ENCODE measurements around the gene SPRR2B.

The SPRR2B gene

DNA sequence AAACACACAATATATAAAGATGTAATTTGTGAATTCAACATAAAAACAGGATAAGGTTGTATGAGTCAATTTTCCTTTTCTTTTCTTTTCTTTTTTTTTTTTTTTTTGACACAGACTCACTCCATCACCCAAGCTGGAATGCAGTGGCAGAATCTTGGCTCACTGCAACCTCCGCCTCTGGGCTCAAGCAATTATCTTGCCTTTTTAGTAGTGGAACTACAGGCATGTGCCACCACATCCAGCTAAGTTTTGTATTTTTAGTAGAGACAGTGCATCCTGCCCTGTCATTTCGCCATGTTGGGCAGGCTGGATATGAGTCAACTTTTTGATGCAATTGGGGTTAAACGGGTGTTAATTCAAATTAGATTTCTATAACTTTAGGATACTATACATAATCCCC is 10.3 kb upstream of the SPRR2B start:
- no peak overlapping the region for H3K9ac ChIP-seq (ENCODE audit: low read length)
- TF ChIP-seq, protein P1, sequence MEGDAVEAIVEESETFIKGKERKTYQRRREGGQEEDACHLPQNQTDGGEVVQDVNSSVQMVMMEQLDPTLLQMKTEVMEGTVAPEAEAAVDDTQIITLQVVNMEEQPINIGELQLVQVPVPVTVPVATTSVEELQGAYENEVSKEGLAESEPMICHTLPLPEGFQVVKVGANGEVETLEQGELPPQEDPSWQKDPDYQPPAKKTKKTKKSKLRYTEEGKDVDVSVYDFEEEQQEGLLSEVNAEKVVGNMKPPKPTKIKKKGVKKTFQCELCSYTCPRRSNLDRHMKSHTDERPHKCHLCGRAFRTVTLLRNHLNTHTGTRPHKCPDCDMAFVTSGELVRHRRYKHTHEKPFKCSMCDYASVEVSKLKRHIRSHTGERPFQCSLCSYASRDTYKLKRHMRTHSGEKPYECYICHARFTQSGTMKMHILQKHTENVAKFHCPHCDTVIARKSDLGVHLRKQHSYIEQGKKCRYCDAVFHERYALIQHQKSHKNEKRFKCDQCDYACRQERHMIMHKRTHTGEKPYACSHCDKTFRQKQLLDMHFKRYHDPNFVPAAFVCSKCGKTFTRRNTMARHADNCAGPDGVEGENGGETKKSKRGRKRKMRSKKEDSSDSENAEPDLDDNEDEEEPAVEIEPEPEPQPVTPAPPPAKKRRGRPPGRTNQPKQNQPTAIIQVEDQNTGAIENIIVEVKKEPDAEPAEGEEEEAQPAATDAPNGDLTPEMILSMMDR (IDR thresholded peaks at IDR 0.05; ENCODE audit: low read length) = no peak
- no peak for TF ChIP-seq EZH2 (optimal IDR thresholded peaks at IDR 0.05; ENCODE audit: low read depth, low read length)
- TF ChIP-seq EZH2phosphoT487 (IDR thresholded peaks at IDR 0.05; ENCODE audit: low read length) = no peak
- no peak overlapping the region for H2AFZ ChIP-seq (ENCODE audit: low read length)
- DNase-seq = no peak
- H3K27ac ChIP-seq (ENCODE audit: low read length) = no peak overlapping the region
- H3K79me2 ChIP-seq (ENCODE audit: low read length) = no peaks in the 10 kb centered on the region
- H4K20me1 ChIP-seq (ENCODE audit: insufficient read depth, low read length) = no peaks in the 10 kb centered on the region
- no peaks in the 10 kb centered on the region for H3F3A ChIP-seq (ENCODE audit: insufficient read depth, low read length)
- H3K4me1 ChIP-seq (ENCODE audit: low read length) = no peaks in the 10 kb centered on the region
- H3K27me3 ChIP-seq (replicated peaks; ENCODE audit: insufficient read depth, low read length) = no peaks in the 10 kb centered on the region
- no peak overlapping the region for H3K4me3 ChIP-seq (ENCODE audit: low read length)
- H3K9me2 ChIP-seq (replicated peaks; ENCODE audit: insufficient read depth, low read length) = no peaks in the 10 kb centered on the region
- H3K4me2 ChIP-seq (ENCODE audit: low read depth, low read length) = no peak overlapping the region
- H3K36me3 ChIP-seq (replicated peaks; ENCODE audit: insufficient read depth, low read length) = no peaks in the 10 kb centered on the region
- no peaks in the 10 kb centered on the region for H3K9me3 ChIP-seq (replicated peaks; ENCODE audit: insufficient read depth, low read length)

DNA sequence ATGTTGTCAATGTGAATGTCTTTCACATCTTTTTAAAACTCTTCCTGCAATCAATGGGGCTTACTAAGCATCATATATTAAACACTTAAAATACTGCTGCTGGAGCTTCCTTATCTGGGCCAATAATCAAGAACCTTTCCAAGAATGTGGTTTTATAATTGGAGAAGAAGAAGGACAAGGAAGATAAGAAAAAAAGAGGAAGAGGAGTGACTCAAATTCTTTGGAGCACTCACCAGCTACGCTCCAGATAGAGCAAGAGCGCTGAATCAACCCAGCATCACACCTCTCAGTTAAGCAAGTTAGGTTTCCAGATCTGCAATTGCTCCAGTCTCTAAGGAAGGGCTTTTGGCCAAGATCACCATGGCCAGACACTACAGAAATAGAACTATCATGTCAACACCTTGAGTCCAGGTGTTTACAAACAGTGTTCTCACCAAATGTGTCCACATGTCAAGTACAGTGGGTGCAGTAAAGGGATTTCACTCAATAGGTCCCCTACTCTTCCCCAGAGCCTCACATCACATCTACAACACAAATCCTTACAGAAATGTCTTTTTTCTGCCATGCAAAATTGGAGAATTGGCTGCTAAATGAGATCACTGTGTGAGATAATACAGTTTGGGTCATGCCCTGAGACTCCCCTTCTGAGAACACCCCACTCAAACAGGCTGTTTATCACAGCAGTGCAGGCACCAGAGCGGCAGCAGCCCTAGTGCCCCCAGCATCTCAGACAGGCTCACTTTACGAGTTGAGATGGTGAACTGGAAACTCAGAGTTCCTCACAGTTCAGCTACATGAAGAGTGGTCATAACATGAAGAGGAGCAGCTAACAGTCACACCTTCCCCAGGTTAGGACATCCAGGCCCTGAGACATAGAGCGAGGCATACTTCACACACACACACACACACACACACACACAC is 1.7 kb upstream of the SPRR2B start:
- no peaks in the 10 kb centered on the region for H3K4me1 ChIP-seq (ENCODE audit: low read length)
- no peaks in the 10 kb centered on the region for H3K9me2 ChIP-seq (replicated peaks; ENCODE audit: insufficient read depth, low read length)
- H3K9me3 ChIP-seq (replicated peaks; ENCODE audit: insufficient read depth, low read length) = no peaks in the 10 kb centered on the region
- H3K79me2 ChIP-seq (ENCODE audit: low read length) = no peaks in the 10 kb centered on the region
- H3K4me2 ChIP-seq (ENCODE audit: low read depth, low read length) = no peak overlapping the region
- no peaks in the 10 kb centered on the region for H3F3A ChIP-seq (ENCODE audit: insufficient read depth, low read length)
- H4K20me1 ChIP-seq (ENCODE audit: insufficient read depth, low read length) = no peaks in the 10 kb centered on the region
- H2AFZ ChIP-seq (ENCODE audit: low read length) = no peak overlapping the region
- TF ChIP-seq EZH2phosphoT487 (IDR thresholded peaks at IDR 0.05; ENCODE audit: low read length) (no peak), EZH2 (optimal IDR thresholded peaks at IDR 0.05; ENCODE audit: low read depth, low read length) (no peak)
- TF ChIP-seq, protein P1 (IDR thresholded peaks at IDR 0.05; ENCODE audit: low read length) = no peak
- no peaks in the 10 kb centered on the region for H3K27me3 ChIP-seq (replicated peaks; ENCODE audit: insufficient read depth, low read length)
- no peak overlapping the region for H3K9ac ChIP-seq (ENCODE audit: low read length)
- no peak overlapping the region for H3K4me3 ChIP-seq (ENCODE audit: low read length)
- no peak overlapping the region for H3K27ac ChIP-seq (ENCODE audit: low read length)
- DNase-seq = no peak
- H3K36me3 ChIP-seq (replicated peaks; ENCODE audit: insufficient read depth, low read length) = no peaks in the 10 kb centered on the region

DNA sequence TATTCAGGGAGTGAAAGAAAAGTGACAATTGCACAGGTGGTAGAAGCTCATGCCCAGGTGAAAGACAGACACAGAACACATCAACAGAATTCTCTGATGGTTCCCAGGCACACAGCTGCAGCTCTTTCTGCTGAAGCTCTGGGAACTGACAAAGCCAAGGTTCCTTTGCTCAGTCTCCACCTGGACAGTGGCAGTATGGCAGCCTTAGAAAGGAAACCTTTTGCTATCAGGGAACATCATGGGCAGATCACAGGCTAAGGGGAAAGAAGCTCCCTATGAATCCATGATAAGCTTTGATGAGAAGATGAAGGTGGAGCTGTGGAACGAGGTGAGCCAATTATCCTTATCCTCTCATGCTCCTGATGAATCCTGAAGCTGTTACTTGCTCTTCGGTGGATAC is 1.2 kb downstream of the SPRR2B start:
- H3K9me3 ChIP-seq (replicated peaks; ENCODE audit: insufficient read depth, low read length) = no peaks in the 10 kb centered on the region
- no peak overlapping the region for H3K27ac ChIP-seq (ENCODE audit: low read length)
- no peak overlapping the region for H3K4me2 ChIP-seq (ENCODE audit: low read depth, low read length)
- H4K20me1 ChIP-seq (ENCODE audit: insufficient read depth, low read length) = no peaks in the 10 kb centered on the region
- no peaks in the 10 kb centered on the region for H3K9me2 ChIP-seq (replicated peaks; ENCODE audit: insufficient read depth, low read length)
- no peak overlapping the region for H2AFZ ChIP-seq (ENCODE audit: low read length)
- no peaks in the 10 kb centered on the region for H3K79me2 ChIP-seq (ENCODE audit: low read length)
- H3K27me3 ChIP-seq (replicated peaks; ENCODE audit: insufficient read depth, low read length) = no peaks in the 10 kb centered on the region
- TF ChIP-seq, protein P1 (IDR thresholded peaks at IDR 0.05; ENCODE audit: low read length) = no peak
- TF ChIP-seq EZH2 (optimal IDR thresholded peaks at IDR 0.05; ENCODE audit: low read depth, low read length) = no peak
- no peak for TF ChIP-seq EZH2phosphoT487 (IDR thresholded peaks at IDR 0.05; ENCODE audit: low read length)
- DNase-seq = no peak
- no peak overlapping the region for H3K9ac ChIP-seq (ENCODE audit: low read length)
- H3K36me3 ChIP-seq (replicated peaks; ENCODE audit: insufficient read depth, low read length) = no peaks in the 10 kb centered on the region
- no peaks in the 10 kb centered on the region for H3F3A ChIP-seq (ENCODE audit: insufficient read depth, low read length)
- no peaks in the 10 kb centered on the region for H3K4me1 ChIP-seq (ENCODE audit: low read length)
- no peak overlapping the region for H3K4me3 ChIP-seq (ENCODE audit: low read length)

Measured in MM.1S (cell line).